NCI-H2196 (cell line): ENCODE results near the gene TUBE1.
A peak's percentile ranks its signal among the peaks of the same experiment; 100 is the strongest.
"Not testable (repeated sequence)": the region's sequence is repeated elsewhere in the genome, so short reads cannot be mapped to it uniquely, and the experiment has no call there.

ENCODE experiments used
- DNase-seq: peaks from one replicate; lab custom pipeline; 2025; ENCODE audit not compliant: unreplicated experiment; lab: John Stamatoyannopoulos, UW

Gene TUBE1

DNA sequence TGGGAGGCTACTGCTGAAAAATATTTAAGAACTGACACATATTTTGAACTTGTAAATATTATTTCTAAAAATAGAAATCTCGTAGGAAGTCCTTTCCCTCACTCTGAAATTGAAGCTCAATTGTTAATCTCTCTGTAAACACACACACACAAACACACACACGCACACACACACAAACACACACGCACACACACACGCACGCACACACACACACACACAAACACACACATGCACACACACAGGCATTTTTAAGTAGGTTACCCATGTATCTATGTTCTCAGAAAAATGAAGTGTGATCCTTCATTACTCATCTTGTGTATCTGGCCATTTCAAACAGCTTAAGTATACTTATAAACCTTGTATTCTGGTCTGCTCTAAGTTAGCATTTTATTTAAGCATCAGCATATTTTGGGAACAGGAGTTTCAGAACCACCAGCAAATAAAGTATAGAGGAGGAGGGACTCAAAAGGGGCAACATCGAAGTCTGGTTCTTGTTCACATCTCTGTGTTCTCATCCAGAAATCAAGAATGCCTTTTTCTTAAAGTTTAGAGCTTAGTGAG lies 21.8 kb downstream of the TUBE1 start:
- no peak for DNase-seq

DNA sequence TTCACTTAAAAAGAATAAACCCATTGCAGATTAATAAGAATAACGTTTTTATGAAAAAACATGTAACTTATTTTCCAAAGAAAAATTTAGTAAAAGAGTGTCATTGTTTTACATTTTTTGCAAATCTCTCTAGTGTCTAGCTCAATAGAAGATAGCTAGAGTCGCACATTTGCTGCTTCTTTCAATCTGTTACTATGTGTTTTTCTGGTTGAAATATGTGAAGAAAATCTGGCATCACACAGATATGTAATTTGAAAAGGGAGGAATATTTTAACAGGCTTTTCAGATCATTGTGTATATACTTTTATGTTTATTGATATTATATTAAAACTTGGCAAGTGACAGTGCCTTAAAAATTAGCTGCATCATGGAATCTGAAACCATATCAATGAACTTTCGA lies 24.3 kb downstream of the TUBE1 start:
- DNase-seq, result no peak

DNA sequence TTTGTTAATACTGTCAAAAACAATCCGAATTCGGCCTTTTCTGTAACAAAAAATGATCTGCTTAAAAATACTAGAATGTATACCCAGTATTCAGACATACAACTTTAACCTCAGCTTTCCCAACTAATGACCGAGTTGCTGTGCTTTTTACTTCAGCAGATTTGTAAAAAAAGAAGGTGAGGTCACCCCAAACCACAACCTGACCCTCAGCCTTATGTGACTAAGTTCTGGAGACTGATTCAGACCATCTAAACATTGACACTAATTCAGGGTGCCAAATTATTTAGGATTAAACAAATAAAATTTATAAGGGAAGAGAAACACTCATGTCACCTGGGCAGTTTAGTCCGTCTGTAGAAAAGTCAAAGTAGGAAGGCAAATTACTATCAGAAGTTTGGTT lies 25.7 kb downstream of the TUBE1 start:
- no peak for DNase-seq

DNA sequence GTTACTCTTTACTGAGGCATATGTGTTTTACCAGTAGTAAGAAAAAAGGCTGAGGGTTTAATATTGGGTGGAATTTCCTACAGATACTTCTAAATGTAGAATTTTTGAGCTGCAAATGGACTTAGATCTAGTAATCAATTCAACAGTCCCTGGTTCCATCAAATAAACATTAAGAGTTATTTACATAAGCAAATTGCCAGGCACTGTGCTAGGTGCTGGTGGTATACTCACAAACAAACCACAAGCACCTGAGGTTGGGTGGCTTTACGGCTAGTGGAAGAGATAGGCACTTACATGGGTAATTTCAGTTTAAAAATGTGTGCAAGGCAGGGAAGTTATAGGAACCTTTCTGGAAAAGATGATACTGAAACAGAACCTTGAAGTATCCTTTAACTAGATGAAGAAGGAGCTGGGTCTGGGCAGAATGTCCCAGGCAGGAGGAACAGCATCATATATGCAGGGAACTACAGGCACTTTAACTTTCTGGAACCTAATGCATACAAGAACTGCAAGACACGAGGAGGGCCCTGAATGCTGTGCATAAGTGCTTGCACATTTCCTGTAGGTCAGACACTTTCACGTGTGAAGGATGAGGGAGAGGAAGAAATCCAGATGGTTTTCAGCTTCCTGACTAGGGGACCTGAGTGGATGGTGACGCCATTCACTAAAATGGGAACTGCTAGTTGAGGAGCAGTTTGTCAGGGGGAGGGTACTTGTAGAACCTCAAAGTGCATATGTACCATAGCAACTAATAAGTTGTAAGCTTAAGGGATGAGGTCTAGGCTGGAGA lies 28.8 kb downstream of the TUBE1 start:
- no peak for DNase-seq

DNA sequence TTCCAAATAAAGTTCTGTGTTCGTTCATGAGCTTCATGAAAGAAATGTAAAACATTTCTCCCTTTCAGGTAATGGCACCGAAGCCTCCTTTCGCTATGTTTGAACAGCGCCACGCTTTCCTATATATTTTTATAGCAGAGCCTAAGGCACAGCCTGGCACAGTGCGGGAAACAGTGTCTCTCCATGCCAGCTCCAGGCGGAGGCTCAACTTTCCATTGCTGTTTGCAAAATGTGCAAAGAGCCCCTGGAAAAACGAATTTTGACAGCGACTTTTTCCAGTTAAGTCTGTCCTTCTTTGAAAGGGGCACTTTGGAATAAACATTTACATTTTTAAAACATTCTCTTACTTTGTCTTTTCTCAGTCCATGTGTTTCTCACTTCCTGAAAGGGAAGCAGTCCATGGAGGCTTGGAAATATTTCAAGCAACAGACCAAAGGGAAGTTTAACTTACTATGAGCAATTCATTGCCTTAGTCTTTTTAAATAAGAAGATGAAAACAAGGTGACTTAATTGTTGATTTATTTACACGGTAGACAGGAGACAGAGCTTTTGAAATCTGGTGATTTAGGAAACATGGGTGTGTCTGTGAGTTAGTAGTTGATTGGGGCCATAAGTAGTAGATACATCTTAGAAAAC lies 32.6 kb downstream of the TUBE1 start:
- DNase-seq, result no peak

DNA sequence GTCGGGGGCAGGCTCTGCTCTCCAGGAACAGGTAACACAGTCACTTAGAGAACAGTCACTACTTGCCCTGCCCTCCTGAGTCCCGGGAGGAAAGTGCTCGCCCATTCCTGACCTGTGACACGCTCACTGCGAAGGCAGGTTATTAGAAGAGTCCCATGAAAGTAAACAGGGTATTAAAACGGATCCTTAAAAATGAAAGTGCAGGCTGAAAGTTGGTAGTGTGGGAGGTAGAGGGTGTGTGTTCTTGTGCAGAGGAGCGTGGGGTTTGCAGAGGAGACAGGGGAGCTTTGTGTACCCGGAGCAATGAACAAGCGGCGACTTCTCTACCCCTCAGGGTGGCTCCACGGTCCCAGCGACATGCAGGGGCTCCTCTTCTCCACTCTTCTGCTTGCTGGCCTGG lies 33.3 kb downstream of the TUBE1 start, which contains the start of gene CCN6:
Gene CCN6, plus strand, starts transcription at position 104 of the 400 bp plus-strand sequence. Its CDS starts 254 bp downstream, at position 358.
- no peak for DNase-seq

DNA sequence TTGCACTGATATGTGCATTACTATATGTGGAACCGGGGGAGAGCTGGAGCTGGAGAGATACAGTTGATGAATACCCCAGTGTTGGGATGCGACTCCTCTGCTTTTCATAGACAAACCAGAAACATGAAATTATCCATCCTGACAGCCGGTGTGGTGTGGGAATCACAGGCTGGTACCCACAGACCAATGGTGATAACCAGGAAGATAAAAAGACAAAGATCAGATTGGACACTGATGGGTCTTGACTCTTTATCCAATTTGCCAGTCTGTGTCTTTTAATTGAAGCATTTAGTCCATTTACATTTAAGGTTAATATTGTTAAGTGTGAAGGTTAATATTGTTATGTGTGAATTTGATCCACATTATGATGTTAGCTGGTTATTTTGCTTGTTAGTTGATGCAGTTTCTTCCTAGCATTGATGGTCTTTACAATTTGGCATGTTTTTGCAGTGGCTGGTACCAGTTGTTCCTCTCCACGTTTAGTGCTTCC lies 36.0 kb downstream of the TUBE1 start:
- not testable (repeated sequence) for DNase-seq

DNA sequence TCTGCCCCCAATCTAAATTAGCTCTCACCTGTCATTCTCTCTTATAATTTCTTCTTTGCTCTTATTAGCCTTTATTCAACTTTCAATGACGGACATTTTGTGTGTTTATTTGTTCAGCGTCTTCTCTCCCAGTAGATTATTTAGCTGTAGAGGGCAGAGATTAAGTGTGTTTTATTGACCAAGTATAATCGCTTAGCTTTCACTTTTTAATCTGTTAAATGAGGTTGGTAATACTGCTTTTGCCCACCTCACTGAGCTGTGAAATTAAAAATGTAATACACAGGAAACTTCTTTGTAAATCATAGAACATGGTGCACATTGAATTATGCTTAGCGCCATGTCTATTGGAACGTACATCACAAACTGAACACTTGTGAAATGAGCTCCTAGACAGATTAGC lies 36.9 kb downstream of the TUBE1 start:
- no peak for DNase-seq

DNA sequence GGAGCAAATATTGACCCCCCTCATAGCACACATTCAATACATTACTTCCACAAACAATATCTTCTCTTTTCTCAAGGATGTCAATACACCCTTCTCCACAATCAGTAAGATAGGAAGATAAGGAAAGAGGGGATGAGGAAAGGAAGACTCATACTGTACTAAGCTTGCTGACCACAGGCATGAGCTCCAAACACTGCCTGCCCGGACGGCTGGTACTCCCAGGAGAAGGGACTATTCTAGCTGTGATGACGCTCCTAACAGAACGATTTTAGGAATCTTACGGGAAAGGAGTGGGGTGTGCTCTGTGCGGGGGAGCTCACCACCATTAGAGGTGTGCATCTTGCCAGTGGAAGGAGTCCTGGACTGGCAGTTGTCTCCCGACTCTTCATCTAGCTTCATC lies 37.3 kb downstream of the TUBE1 start:
- DNase-seq, result no peak

DNA sequence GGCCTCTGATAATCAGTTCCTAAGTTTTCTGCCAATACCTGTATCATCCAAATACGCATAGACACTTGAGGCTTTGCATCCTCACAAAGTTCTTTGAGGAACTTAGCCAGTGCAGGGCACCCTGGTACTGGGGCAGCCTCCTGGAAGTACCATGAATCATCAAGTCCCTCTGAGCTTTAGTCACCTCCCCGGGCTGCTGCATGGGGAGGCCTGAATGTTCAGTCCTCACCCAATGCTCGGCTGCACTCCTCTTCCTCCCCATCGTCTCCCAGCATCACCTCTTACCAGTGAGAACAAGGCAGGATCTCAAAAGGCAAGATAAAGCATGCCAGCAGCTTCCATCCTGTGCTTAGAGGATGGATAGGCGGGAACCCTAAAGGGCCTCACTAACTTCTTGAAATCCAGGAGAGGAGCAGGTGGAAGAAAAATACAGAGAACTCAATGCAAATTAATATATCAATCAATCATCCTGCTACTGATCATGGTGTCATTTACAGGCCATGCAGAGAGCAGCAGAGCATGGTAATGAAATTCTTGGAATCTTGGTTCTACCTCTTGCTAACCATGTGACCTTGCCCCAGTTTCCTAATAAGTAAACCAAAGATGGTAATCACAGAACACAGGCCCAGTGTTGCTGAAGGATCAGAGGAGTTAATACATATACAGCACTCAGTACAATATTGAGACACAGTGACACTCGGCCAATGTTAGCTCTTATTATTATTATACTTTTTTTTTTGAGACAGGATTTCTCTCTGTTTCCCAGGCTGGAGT lies 38.1 kb downstream of the TUBE1 start:
- DNase-seq, result no peak

DNA sequence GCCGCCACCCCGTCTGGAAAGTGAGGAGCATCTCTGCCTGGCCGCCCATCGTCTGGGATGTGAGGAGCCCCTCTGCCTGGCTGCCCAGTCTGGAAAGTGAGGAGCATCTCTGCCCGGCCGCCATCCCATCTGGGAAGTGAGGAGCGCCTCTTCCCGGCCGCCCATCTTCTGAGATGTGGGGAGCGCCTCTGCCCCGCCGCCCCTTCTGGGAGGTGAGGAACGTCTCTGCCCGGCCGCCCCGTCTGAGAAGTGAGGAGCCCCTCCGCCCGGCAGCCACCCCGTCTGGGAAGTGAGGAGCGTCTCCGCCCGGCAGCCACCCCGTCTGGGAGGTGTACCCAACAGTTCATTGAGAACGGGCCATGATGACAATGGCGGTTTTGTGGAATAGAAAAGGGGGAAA lies 39.8 kb downstream of the TUBE1 start:
- DNase-seq, result not testable (repeated sequence)

DNA sequence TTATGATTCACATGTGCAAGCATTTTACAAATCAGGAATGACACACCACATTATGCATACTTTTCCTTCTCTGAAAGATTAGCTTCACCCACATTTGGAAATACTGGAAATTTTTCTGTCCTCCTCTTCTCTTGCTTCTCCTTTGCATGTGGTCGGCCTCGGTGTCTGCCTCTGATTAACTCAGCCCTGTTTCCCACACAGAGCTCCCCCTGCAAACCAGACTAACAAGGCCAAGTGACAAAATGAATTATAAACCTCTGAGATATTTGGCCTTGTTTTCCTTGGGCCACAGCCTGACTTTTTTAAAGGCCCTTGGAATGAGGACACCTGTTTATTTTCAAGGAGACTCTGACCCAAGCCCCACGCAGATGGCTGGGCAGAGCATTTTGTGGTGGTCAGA lies 42.4 kb downstream of the TUBE1 start:
- DNase-seq, result no peak

DNA sequence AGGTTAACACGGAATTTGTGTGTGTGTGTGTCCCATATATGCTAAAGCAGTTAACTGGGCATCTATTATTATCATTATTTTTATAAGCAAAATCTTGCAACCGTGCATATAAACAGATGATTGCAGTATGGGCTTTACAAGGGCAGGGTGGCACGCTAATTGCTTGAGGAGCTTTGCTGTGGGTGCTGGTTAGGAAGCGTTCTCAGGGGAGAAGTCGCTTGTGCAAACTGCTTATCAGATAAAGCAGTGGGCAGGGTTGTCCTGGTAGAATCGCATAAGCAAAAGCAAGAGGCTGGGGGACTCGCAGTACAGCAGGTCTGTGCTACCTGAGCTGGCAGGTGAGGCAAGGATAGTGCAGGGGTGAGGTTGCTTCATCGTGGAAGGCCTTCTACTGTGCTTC lies 43.1 kb downstream of the TUBE1 start:
- no peak for DNase-seq

DNA sequence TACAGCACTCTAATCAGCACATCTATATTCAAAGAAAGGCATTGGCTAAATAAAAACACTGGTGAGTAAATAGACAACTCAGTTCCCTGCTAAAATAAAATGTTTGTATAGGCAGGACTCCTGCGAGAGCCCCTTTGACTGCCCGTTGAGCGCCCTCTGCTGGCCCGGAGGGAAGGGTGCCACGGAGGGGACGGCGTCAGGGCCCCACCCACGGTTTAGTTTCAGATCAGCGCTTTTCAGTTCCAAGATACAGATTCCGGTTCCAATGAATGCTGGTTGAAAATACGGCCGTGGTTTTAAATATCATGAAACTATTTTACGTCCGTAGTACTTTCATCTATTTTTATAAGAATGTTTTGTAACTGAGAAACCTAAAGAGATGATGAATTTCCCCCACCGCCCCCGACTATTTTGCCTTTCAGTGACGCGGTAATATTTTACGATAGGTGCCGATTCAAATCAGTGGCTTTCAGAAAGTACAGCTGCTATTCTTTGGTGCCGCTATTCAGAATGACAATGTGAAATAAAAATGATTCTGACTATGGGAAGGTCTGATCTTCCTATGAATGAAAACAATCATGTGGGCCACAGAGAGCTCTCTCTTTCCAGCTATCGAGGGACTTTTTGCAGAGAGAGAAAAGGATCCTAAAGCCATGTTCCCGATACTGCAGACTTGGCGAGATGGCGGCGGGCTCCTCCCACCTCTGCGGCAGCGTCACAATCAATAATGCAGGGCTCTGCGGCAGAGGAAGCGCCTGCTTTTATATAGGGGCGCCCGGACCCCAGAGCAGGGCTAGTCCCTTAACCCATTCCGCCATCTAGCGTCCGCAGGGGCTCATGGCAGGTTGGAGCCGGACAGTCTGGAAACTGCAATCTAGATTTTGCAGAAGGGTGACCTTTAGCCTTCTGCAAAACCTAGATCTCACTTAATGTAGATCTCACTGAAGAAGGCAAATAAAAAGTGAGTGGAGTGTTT lies 44.0 kb downstream of the TUBE1 start:
- peak; percentile 93 for DNase-seq

DNA sequence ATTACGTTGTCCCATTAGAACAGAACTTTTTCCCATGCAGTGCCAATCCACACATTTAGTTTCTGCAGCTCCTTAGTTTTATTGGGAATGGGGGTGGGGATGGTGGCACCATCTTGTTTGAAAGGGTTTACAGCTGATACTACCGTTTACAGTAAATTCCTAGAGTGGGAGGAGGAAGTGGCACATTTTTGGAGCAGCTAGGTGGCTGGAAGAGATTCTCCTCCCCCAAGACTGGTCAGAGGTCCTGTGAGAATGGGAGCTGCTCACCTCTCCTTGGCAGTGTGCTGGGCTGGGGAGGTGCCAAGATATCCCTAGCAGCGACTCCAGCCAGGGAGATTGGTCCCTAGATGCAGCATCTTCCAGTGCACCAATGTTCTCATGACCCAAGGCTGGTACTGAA lies 45.7 kb downstream of the TUBE1 start:
- no peak for DNase-seq

DNA sequence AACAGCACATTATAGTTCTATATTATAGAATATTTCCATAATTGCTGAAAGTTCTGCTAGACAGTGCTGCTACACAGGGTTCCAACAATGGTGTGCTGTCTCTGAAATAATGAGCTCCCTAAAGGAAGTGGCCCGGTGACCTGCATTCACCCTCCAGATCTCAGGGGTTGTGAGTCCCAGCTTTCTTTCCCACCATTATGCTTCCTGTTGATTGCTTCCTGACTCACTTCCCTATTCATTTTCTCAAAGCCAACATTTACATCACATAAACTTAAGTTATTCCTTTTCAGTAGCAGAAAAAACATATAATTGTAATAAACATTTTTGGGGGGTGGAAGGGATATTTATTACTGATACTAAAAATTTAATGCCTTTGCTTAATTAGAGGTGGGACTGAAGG lies 46.3 kb downstream of the TUBE1 start:
- DNase-seq, result no peak

DNA sequence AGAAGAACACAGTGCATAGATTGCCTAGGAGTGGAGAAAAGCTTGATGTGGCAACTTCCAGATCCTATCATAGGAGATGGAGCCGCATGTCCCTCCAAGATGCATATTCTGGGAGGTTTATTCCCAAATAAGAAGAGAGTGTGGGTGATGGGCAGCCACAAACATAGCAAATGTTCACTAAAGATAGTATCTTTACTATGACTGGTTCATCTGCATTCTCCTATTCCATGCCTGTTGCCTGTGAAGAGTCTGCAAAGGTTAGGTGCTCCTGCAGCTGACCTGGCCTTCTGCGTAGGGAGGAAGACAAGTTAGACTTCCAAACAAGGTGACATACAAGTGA lies 47.9 kb downstream of the TUBE1 start:
- no peak for DNase-seq

DNA sequence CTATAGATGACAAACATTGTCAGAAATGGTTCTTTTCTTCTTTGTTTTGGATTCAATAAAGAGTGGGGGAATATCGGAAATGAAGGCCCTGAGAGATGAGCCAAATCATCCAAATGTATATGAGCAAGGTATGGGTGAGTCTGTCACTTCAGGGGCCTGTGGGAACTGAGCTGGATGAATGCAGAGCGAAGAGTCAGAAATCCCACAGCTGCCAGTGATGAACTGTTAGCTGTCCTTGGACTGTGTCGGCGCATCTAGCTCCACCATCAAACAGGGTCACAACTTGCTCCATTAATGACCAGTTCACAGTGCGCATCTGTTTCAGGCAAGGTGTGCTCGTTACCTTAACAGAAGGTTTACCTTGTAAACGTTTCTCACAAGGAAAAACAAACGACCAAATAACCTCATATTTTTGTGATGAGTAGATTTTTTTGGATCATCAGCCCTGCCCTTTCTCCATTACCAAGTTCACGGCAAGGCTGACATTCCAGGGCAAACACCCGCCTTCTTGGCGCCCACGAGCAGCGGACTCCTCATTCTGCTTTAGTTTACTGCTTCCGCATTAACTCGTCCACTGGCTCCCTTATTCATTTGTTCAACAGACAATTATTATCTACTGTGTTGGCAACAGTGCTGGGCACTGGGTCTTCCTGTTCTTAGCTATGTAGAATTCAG lies 48.4 kb downstream of the TUBE1 start:
- no peak for DNase-seq

DNA sequence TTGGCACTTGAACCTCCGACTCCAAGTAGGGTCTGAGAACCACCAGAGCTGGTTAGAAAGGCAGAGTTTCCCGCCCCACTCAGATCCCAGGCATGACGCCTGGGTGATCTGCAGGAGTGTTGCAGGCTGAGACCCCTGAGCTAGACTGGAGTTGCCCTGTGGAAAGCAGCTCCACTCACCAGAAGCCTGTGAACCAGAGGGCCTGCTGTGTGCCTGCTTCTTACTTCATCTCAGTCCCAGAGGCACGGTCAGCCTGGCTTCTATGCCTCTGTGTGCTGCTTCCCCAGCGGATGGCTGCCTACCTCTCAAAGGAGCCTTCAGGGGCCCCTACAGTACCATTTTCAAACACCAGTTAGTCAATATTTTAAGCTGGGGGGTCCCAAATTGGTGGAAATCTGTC lies 49.0 kb downstream of the TUBE1 start:
- no peak for DNase-seq

DNA sequence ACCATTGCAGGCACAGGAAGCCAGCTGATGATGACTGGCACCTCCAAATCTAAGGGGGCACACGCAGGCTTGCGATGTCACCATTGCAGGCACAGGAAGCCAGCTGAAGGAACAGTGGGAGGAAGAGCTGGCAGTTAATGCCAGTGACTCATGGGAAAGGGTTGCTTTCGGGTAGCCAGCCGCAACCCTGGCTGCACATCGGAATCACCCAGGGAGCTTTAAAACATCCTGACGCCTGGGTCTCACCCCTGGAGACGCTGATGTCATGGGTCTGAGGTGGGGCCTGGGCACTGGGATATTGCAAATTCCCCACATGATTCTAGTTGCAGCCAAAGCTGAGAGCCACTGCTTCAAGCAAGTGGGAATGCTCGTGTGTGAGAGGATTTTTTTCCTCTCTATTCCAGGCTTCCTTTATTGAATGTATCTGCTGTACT lies 49.5 kb downstream of the TUBE1 start:
- no peak for DNase-seq
